ENCODE results near the gene C11orf68. TPM values are rescaled to one million over a fixed set of nuclear protein-coding genes. Genes with fewer than 3 reads are reported as not detected.

Gene C11orf68
- total RNA-seq, 1 donor from 2014 or later = 28.6 TPM

GRCh38 chr11:65880027-65880426 is 38.8 kb downstream of the C11orf68 start:
- Mint-ChIP-seq H3K4me1 (ENCODE audit: low read depth) (no peaks in the 10 kb centered on the region), H3K27ac (no peak overlapping the region), H3K27me3 (no peaks in the 10 kb centered on the region), H3K36me3 (ENCODE audit: insufficient read depth) (peaks cover 5% of the 10 kb centered on the region), H3K9me3 (ENCODE audit: low read depth) (no peaks in the 10 kb centered on the region), H3K4me3 (ENCODE audit: low read depth) (no peak overlapping the region)
- TF ChIP-seq CTCF (IDR thresholded peaks at IDR 0.05; ENCODE audit: unreplicated experiment) = no peak
- DNase-seq (ENCODE audit: low spot score, unreplicated experiment) = no peak

- DNase-seq (ENCODE audit: low spot score, unreplicated experiment) = no peak
- Mint-ChIP-seq H3K27ac (no peak within 1 kb of the TSS), H3K4me3 (ENCODE audit: low read depth) (no peak within 1 kb of the TSS), H3K9me3 (ENCODE audit: low read depth) (no peaks in the 10 kb centered on the region), H3K27me3 (no peaks in the 10 kb centered on the region), H3K4me1 (ENCODE audit: low read depth) (no peaks in the 10 kb centered on the region), H3K36me3 (ENCODE audit: insufficient read depth) (peaks cover 3% of the 10 kb centered on the region)
- no peak for TF ChIP-seq CTCF (IDR thresholded peaks at IDR 0.05; ENCODE audit: unreplicated experiment)
These were observed 39.2 kb downstream of the C11orf68 start, which contains the start of gene CTSW for GRCh38 chr11:65879617-65880016. TSS of gene CTSW (plus strand) at chr11:65879837. CDS start at chr11:65879855, 18 bp downstream.

- DNase-seq (ENCODE audit: low spot score, unreplicated experiment) = peak; percentile 94
- H3K27ac Mint-ChIP-seq = peak overlapping the region; percentile 70
- H3K4me3 Mint-ChIP-seq (ENCODE audit: low read depth) = peak overlapping the region; percentile 92
- H3K4me1 Mint-ChIP-seq (ENCODE audit: low read depth) = peaks cover 7% of the 10 kb centered on the region
- H3K9me3 Mint-ChIP-seq (ENCODE audit: low read depth) = no peaks in the 10 kb centered on the region
- no peak for TF ChIP-seq CTCF (IDR thresholded peaks at IDR 0.05; ENCODE audit: unreplicated experiment)
- no peaks in the 10 kb centered on the region for H3K36me3 Mint-ChIP-seq (ENCODE audit: insufficient read depth)
- H3K27me3 Mint-ChIP-seq = no peaks in the 10 kb centered on the region
These were observed 45.3 kb downstream of the C11orf68 start for GRCh38 chr11:65873318-65874156.

DNA sequence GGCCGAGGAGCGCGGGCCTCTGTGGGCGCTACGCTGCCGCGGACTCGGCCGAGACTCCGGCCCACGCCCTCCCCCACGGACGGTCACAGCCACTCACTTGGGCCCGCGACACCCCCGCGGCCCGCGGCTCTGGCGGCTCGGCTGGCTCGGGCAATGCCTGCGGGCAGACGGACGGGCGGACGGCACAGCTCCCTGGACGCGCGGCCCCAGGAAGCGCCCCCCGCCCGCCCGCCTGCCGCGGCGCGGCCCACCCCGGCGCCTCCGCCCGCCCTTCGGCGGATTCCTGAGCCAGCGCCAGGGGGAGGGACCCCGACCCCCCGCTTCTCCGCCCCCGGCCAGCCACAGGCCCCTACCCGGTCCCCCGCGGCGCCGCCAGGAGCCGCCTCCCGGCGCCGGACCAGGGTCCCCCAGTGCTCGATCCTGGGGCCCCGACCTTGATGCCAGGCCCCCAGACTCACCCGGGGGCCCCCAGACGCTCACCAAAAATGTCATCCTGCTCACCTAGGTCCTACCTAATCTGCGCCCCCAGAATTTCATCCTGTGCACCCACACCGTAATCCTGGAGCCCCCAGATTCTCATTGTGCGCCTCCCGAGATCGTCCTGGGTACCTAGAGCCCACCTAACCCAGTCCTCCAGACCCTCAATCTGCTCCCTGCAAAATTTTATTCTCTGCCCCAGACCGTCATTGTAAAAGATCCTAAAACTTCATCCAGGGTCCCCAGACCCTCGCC is 46.1 kb downstream of the C11orf68 start, which contains the start of gene EFEMP2:
EFEMP2 (minus strand) TSS at position 215 of the 732 bp plus-strand sequence. CDS start 446 bp downstream, outside the sequence.
- Mint-ChIP-seq H3K36me3 (ENCODE audit: insufficient read depth) (no peaks in the 10 kb centered on the region), H3K4me3 (ENCODE audit: low read depth) (peak within 1 kb of the TSS; percentile 92), H3K4me1 (ENCODE audit: low read depth) (peaks cover 7% of the 10 kb centered on the region), H3K9me3 (ENCODE audit: low read depth) (no peaks in the 10 kb centered on the region), H3K27me3 (no peaks in the 10 kb centered on the region), H3K27ac (peak within 1 kb of the TSS; percentile 79)
- TF ChIP-seq CTCF (IDR thresholded peaks at IDR 0.05; ENCODE audit: unreplicated experiment) = peak; percentile 7
- DNase-seq (ENCODE audit: low spot score, unreplicated experiment) = peak; percentile 35

DNA sequence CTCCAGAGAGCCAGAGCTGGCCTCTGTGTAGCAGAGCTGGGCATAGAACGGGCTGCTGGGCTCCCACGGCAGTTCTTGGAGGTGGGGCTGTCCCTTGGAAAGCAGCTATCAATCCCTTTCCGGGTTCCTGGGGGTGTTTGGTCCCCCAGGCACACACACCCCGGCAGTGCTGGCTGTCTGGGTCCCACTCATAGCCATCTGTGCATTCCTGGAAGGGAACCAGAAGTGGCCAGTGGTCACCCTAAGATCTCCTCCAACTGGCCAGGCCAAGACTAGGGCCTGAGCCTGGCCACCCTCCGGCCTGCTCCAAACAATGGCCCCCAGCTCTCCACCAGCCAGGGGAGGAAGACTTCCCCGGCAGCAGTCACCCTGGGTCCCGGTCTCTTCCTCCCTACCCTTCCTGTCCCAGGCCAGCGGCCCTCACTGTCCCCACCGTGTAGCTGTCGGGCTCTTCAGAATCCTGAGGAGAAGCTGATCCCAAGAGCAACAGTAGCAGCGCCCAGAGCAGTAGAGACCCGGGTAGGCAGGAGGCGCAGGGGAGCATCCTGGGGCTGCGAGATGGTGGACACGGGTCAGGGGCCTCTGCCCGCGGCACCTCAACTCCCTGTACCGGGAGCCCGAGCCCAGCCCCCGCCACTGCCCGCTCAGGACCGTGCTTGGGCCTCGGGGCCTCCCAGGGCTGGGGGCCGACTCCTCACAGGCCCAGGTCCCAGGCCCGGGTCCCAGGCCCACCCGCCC is 46.9 kb downstream of the C11orf68 start:
- Mint-ChIP-seq H3K4me1 (ENCODE audit: low read depth) (peaks cover 7% of the 10 kb centered on the region), H3K27me3 (no peaks in the 10 kb centered on the region), H3K27ac (peak overlapping the region; percentile 79), H3K36me3 (ENCODE audit: insufficient read depth) (peaks cover 4% of the 10 kb centered on the region), H3K9me3 (ENCODE audit: low read depth) (no peaks in the 10 kb centered on the region), H3K4me3 (ENCODE audit: low read depth) (peak overlapping the region; percentile 73)
- peak; percentile 28 for TF ChIP-seq CTCF (IDR thresholded peaks at IDR 0.05; ENCODE audit: unreplicated experiment)
- peak; percentile 42 for DNase-seq (ENCODE audit: low spot score, unreplicated experiment)

Data from progenitor cell of endocrine pancreas (in vitro differentiated cells).